GM21447 (cell line): ENCODE data around the gene ZCCHC14.
A peak's percentile ranks its signal among the peaks of the same experiment; 100 is the strongest.
"Not testable (repeated sequence)": the region's sequence is repeated elsewhere in the genome, so short reads cannot be mapped to it uniquely, and the experiment has no call there.

ENCODE experiments used
- ATAC-seq: cut with Tn5 transposase; IDR thresholded peaks from one replicate; pipeline ENCODE4 v1.9.1; 2021; ENCODE audit not compliant: unreplicated experiment

ZCCHC14 gene

GRCh38 chr16:87388818-87389134, 104.0 kb downstream of the ZCCHC14 start:
- no peak for ATAC-seq

- ATAC-seq = peak; percentile 54
Observed at GRCh38 chr16:87387942-87388817, 104.6 kb downstream of the ZCCHC14 start.

- ATAC-seq = not testable (repeated sequence)
Observed at GRCh38 chr16:87384875-87385167, 108.0 kb downstream of the ZCCHC14 start.

GRCh38 chr16:87384162-87384874, 108.5 kb downstream of the ZCCHC14 start:
- ATAC-seq = peak; percentile 30

- peak; percentile 37 for ATAC-seq
Observed at GRCh38 chr16:87383505-87384161, 109.2 kb downstream of the ZCCHC14 start, which contains the start of gene FBXO31. TSS of gene FBXO31 (minus strand) at chr16:87383776. CDS start at chr16:87383744, 32 bp downstream.

GRCh38 chr16:87382023-87382785, 110.6 kb downstream of the ZCCHC14 start:
- ATAC-seq = no peak

- ATAC-seq = no peak
Observed at GRCh38 chr16:87380881-87381280, 111.9 kb downstream of the ZCCHC14 start.

- ATAC-seq = no peak
Observed at GRCh38 chr16:87380403-87380802, 112.4 kb downstream of the ZCCHC14 start.

GRCh38 chr16:87379312-87379752, 113.5 kb downstream of the ZCCHC14 start:
- ATAC-seq = not testable (repeated sequence)

- no peak for ATAC-seq
Observed at GRCh38 chr16:87376660-87377059, 116.2 kb downstream of the ZCCHC14 start.

- ATAC-seq = no peak
Observed at GRCh38 chr16:87375426-87376135, 117.2 kb downstream of the ZCCHC14 start.

GRCh38 chr16:87374313-87374712, 118.5 kb downstream of the ZCCHC14 start:
- ATAC-seq = no peak

GRCh38 chr16:87372305-87372704, 120.5 kb downstream of the ZCCHC14 start:
- ATAC-seq = no peak

- no peak for ATAC-seq
Observed at GRCh38 chr16:87371261-87371866, 121.5 kb downstream of the ZCCHC14 start.

GRCh38 chr16:87369796-87370719, 122.8 kb downstream of the ZCCHC14 start:
- ATAC-seq = no peak

- ATAC-seq = no peak
Observed at GRCh38 chr16:87369117-87369765, 123.6 kb downstream of the ZCCHC14 start.

- no peak for ATAC-seq
Observed at GRCh38 chr16:87368029-87368770, 124.6 kb downstream of the ZCCHC14 start.

- ATAC-seq = no peak
Observed at GRCh38 chr16:87367529-87367928, 125.3 kb downstream of the ZCCHC14 start.
